CD14-positive monocyte (primary cell): Measurements from ENCODE around the gene HOXB8. TPM values are rescaled to one million over a fixed set of nuclear protein-coding genes. Genes with fewer than 3 reads are reported as not detected.

Experiments
- DNase-seq, 3 donors: peaks; one replicate each; pipeline ENCODE4 v3.0.0-alpha.2; 2011 to 2022
- H2AFZ ChIP-seq: 2 replicates; pipeline ENCODE4 v1.6.0; 2012; ENCODE audit warnings: mild to moderate bottlenecking, low read depth, low read length, inconsistent platforms; ENCODE audit not compliant: insufficient read depth, poor library complexity, severe bottlenecking
- H3K27ac ChIP-seq, 2 donors: 1 replicate in 1 of 2; 2 replicates in 1 of 2; pipeline ENCODE4 v1.5.1; 2012 to 2013; ENCODE audit warnings: low read length in 2 of 2, control low read depth in 1 of 2, inconsistent platforms in 1 of 2, low read depth in 1 of 2, mild to moderate bottlenecking in 1 of 2
- H3K27me3 ChIP-seq, 2 donors: one replicate each; pipeline versions ENCODE4 v1.6.0 to v1.6.1; 2011 to 2013; ENCODE audit warnings: low read length in 2 of 2; ENCODE audit not compliant: control insufficient read depth in 2 of 2, insufficient read depth in 2 of 2
- H3K36me3 ChIP-seq, 2 donors: replicated peaks in 1 of 2; 1 replicate in 1 of 2; 2 replicates in 1 of 2; pipeline versions ENCODE4 v1.5.1 to v1.6.1; 2012 to 2013; ENCODE audit warnings: low read length in 2 of 2, control low read depth in 1 of 2, inconsistent platforms in 1 of 2, mild to moderate bottlenecking in 1 of 2; ENCODE audit not compliant: insufficient read depth in 2 of 2, control insufficient read depth in 1 of 2
- H3K4me1 ChIP-seq, 2 donors: 1 replicate in 1 of 2; 2 replicates in 1 of 2; pipeline versions ENCODE4 v1.5.1 to v1.6.1; 2012 to 2013; ENCODE audit warnings: low read length in 2 of 2, control low read depth in 1 of 2, inconsistent platforms in 1 of 2, mild to moderate bottlenecking in 1 of 2, moderate library complexity in 1 of 2; ENCODE audit not compliant: insufficient read depth in 2 of 2, control insufficient read depth in 1 of 2
- H3K4me2 ChIP-seq: replicated peaks from 2 replicates; pipeline ENCODE3; 2012; ENCODE audit warnings: low read length, moderate library complexity, mild to moderate bottlenecking; ENCODE audit not compliant: poor library complexity, severe bottlenecking; ENCODE audit errors: extremely low read depth
- H3K4me3 ChIP-seq, 3 experiments: fragments of 200-600 bp in 1 of 3; sonication (generic) in 1 of 3; replicated peaks in 1 of 3; 1 replicate in 2 of 3; 2 replicates in 1 of 3; pipeline ENCODE4 v1.5.1; 2011 to 2013; ENCODE audit warnings: low read length in 3 of 3, mild to moderate bottlenecking in 3 of 3, control low read depth in 2 of 3, low read depth in 2 of 3, inconsistent platforms in 1 of 3, moderate library complexity in 1 of 3
- H3K79me2 ChIP-seq: 2 replicates; pipeline ENCODE4 v1.6.0; 2012; ENCODE audit warnings: mild to moderate bottlenecking, control low read depth, inconsistent platforms, low read length, moderate library complexity; ENCODE audit not compliant: insufficient read depth
- H3K9ac ChIP-seq: 2 replicates; pipeline ENCODE4 v1.6.0; 2017; ENCODE audit warnings: low read length, mild to moderate bottlenecking; ENCODE audit not compliant: insufficient read depth, poor library complexity, severe bottlenecking
- H3K9me3 ChIP-seq, 2 donors: replicated peaks in 1 of 2; 1 replicate in 1 of 2; 2 replicates in 1 of 2; pipeline versions ENCODE4 v1.5.1 to v1.6.1; 2012 to 2013; ENCODE audit warnings: low read length in 2 of 2, control low read depth in 1 of 2; ENCODE audit not compliant: control insufficient read depth in 1 of 2, insufficient read depth in 1 of 2
- H4K20me1 ChIP-seq: 2 replicates; pipeline ENCODE4 v1.6.0; 2012; ENCODE audit warnings: mild to moderate bottlenecking, low read length, control low read depth, moderate library complexity; ENCODE audit not compliant: insufficient read depth
- H3K27ac Mint-ChIP-seq, 7 donors: one replicate each; pipeline ENCODE4 v1.8.0; 2020; ENCODE audit warnings: mild to moderate bottlenecking in 7 of 7, mixed read lengths in 7 of 7, moderate library complexity in 6 of 7, inconsistent platforms in 2 of 7
- H3K27me3 Mint-ChIP-seq, 3 donors: one replicate each; pipeline ENCODE4 v1.8.0; 2021 to 2022; ENCODE audit warnings: low read depth in 3 of 3, mild to moderate bottlenecking in 3 of 3, mixed read lengths in 3 of 3, moderate library complexity in 3 of 3, inconsistent platforms in 1 of 3
- H3K36me3 Mint-ChIP-seq, 2 donors: one replicate each; pipeline ENCODE4 v1.8.0; 2020; ENCODE audit warnings: mixed read lengths in 2 of 2, inconsistent platforms in 1 of 2, mild to moderate bottlenecking in 1 of 2
- H3K4me1 Mint-ChIP-seq: one replicate; pipeline ENCODE4 v1.8.0; 2020; ENCODE audit warnings: mild to moderate bottlenecking, mixed read lengths
- H3K4me3 Mint-ChIP-seq, 2 donors: one replicate each; pipeline ENCODE4 v1.8.0; 2020; ENCODE audit warnings: mild to moderate bottlenecking in 2 of 2, mixed read lengths in 2 of 2, moderate library complexity in 1 of 2
- H3K9me3 Mint-ChIP-seq, 7 donors: one replicate each; pipeline ENCODE4 v1.8.0; 2020 to 2022; ENCODE audit warnings: mixed read lengths in 7 of 7, mild to moderate bottlenecking in 6 of 7, moderate library complexity in 6 of 7, inconsistent platforms in 2 of 7
- CTCF ChIP-seq: fragments of 200-600 bp; IDR thresholded peaks from one replicate; pipeline ENCODE4 v1.8.0; 2022; ENCODE audit warnings: antibody characterized with exemption, mild to moderate bottlenecking
- WGBS: methylation state at CpG from one replicate; pipeline ENCODE4 v1.1.5; 2013; ENCODE audit warnings: missing lambda C conversion rate; ENCODE audit not compliant: insufficient coverage; 5-methylcytosine and 5-hydroxymethylcytosine counted together
- intact Hi-C, 2 donors: fragments of 100-400 bp; cut with micrococcal nuclease; formaldehyde crosslinking; loops; one replicate each; pipeline versions ENCODE4 v1.15.0 to v1.15.1; 2023
- polyA plus RNA-seq, 3 donors: library from polyadenylated mRNA; depleted of rRNA in 1 of 3; unstranded in 2 of 3; stranded (reverse) in 1 of 3; fragments of 300-500 nt in 2 of 3; fragments of >200 nt in 1 of 3; fragmentation: Illumina TruSeq in 2 of 3; gene quantifications; 1 replicate in 2 of 3; 2 replicates in 1 of 3; pipeline ENCODE4 v1.2.3, GENCODE V29; 2012 to 2021

The HOXB8 gene
- polyA plus RNA-seq, 3 donors = not detected

DNA sequence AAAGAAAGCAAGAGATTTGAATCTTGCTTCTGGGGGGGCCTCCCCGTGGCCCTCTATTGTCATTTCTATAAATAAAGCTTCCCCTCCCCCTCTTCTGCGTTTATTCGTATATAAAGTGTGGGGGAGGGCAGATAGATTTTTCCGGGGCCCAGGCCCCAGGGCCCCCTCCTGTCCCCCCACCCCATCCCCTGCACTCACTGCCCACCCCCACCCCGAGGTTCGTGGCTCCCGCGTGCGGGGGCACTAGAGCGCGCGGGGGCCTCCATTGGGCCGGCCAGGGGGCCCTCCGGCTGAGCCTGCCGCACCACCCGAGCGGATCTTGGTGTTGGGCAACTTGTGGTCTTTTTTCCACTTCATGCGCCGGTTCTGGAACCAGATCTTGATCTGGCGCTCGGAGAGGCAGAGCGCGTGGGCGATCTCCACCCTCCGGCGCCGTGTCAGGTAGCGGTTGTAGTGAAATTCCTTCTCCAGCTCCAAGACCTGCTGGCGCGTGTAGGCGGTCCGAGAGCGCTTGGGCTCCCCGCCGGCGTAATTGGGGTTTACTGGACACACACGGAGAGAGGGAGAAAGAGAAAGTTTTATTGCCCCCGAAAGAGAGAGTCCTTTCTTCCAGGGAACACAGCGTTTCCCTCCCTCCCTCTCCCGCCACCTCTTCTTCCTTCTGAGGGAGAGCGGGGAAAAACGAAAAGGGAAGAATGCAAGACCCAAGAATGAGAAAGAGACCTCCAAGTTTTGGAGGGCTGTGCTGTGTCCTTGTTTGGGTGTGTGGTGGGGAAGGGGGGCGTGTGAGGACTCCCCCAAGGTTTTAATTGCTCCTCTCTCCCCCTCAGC lies 38.4 kb downstream of the HOXB8 start:
- Histone ChIP-seq H3K36me3 (no peaks in the 10 kb centered on the region), H3K79me2 (no peaks in the 10 kb centered on the region), H3K4me2 (peak overlapping the region; percentile 99), H4K20me1 (no peaks in the 10 kb centered on the region), H3K9me3 (peaks cover 0 to 12% of the 10 kb centered on the region in 2 donors), H2AFZ (peak overlapping the region; percentile 68), H3K27me3 (peaks cover 62 to 91% of the 10 kb centered on the region in 2 donors), H3K27ac (no peak overlapping the region), H3K4me1 (peaks cover 28 to 38% of the 10 kb centered on the region in 2 donors), H3K4me3 (peak overlapping the region; percentile 24 to 86 (median 29)), H3K9ac (no peak overlapping the region)
- intact Hi-C loops = no loop called here
- H3K9me3 Mint-ChIP-seq = peaks cover 4 to 33% (median 19%) of the 10 kb centered on the region in 7 donors
- WGBS = 10% methylated on average over 18 of the region's 43 CpGs
- H3K4me1 Mint-ChIP-seq = peaks cover 41% of the 10 kb centered on the region
- H3K27me3 Mint-ChIP-seq = peaks cover 63 to 84% (median 80%) of the 10 kb centered on the region in 3 donors
- H3K4me3 Mint-ChIP-seq = peak overlapping the region; percentile 77 to 90
- no peak for DNase-seq
- no peak for TF ChIP-seq CTCF
- H3K27ac Mint-ChIP-seq = no peak overlapping the region
- H3K36me3 Mint-ChIP-seq = peaks cover 10 to 17% of the 10 kb centered on the region in 2 donors

DNA sequence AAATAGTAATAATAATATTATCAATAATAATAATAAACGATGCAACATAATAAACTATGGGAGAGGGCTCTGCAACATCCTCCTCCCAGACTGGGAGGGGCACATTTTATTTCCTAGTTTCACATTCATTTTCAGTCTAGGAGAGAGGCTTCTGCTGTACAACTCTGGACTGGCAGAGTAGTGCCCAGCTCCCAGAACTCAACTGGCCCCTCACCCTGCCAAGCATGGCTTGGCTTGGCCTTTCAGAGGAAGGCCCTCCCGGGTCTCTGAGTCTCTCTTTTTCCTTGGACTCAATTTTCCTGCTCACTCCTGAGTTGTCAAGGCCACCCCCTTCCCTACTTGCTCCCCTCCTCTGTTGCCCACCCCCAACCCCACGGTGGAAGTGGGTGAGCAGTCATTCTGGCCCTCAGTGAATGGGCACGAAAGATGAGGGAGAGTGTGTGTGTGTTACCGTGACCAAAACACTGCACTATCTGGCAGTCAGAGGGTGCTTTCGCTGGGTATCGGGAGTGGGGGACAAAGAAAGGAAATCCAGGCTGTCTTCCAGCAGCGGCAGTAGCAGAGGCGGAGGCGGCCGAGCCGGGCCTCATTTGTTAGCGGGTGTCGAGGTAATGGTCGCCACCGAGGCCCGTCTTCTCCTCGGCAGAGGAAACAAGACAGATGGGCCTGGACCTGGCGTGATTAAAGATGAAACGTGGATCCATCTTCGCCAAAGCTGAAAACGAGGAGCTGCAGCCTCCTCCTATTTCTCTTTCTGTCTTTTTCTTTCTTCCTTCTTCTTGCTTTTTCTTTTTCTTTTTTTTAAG lies 39.2 kb downstream of the HOXB8 start:
- intact Hi-C loops = no loop called here
- H3K4me2 ChIP-seq = peak overlapping the region; percentile 99
- H3K4me3 Mint-ChIP-seq = peak overlapping the region; percentile 43 to 85
- H3K4me1 ChIP-seq = peaks cover 28 to 38% of the 10 kb centered on the region in 2 donors
- no peak overlapping the region for H2AFZ ChIP-seq
- TF ChIP-seq CTCF = no peak
- no peaks in the 10 kb centered on the region for H3K79me2 ChIP-seq
- WGBS = 55% methylated on average over 16 of the region's 22 CpGs
- H3K4me1 Mint-ChIP-seq = peaks cover 39% of the 10 kb centered on the region
- H3K9me3 ChIP-seq = peaks cover 0 to 9% of the 10 kb centered on the region in 2 donors
- peaks cover 55 to 80% (median 75%) of the 10 kb centered on the region in 3 donors for H3K27me3 Mint-ChIP-seq
- peak overlapping the region in 1 of 3 experiments; percentile 86 for H3K4me3 ChIP-seq
- no peak overlapping the region for H3K9ac ChIP-seq
- DNase-seq = peak in 1 of 3 donors; percentile 16
- H3K27ac ChIP-seq = no peak overlapping the region
- H3K36me3 ChIP-seq = no peaks in the 10 kb centered on the region
- H3K36me3 Mint-ChIP-seq = peaks cover 10 to 14% of the 10 kb centered on the region in 2 donors
- H3K27ac Mint-ChIP-seq = peak overlapping the region in 1 of 7 donors; percentile 74
- no peaks in the 10 kb centered on the region for H4K20me1 ChIP-seq
- peaks cover 55 to 91% of the 10 kb centered on the region in 2 donors for H3K27me3 ChIP-seq
- peaks cover 4 to 35% (median 18%) of the 10 kb centered on the region in 7 donors for H3K9me3 Mint-ChIP-seq
